ENCODE results near the gene PSMB4. TPM values are rescaled to one million over a fixed set of nuclear protein-coding genes. Genes with fewer than 3 reads are reported as not detected.
A peak's percentile ranks its signal among the peaks of the same experiment; 100 is the strongest.

PSMB4 gene
- total and polyA plus RNA-seq, 7 experiments from 2014 or later: 54.5 to 339 (median 208) TPM

- no peak overlapping the region for H3K27ac ChIP-seq (ENCODE audit: low read depth, low read length)
- no peak overlapping the region for H3K4me3 ChIP-seq (ENCODE audit: low read length)
- no peaks in the 10 kb centered on the region for H3K4me1 ChIP-seq (ENCODE audit: control insufficient read depth in 2 of 2, insufficient read depth in 2 of 2, low read length in 2 of 2)
- no peaks in the 10 kb centered on the region for H3K27me3 ChIP-seq (ENCODE audit: control insufficient read depth in 2 of 2, insufficient read depth in 2 of 2, low read length in 2 of 2)
- no peak overlapping the region for H3K4me3 Mint-ChIP-seq
- H3K4me1 Mint-ChIP-seq: peaks cover 0 to 6% (median 0%) of the 10 kb centered on the region in 7 donors
- H3K9me3 ChIP-seq (ENCODE audit: control insufficient read depth in 2 of 3, low read length in 3 of 3): no peaks in the 10 kb centered on the region
- ChIA-PET CTCF (interaction anchor here (0.8 kb wide), 1 partner anchor 30 kb away, joined by 4 read pairs; no protein-coding TSS in a partner anchor), POLR2A (no interaction called here)
- peak; percentile 14 for ATAC-seq
- H3K36me3 Mint-ChIP-seq: no peaks in the 10 kb centered on the region
- H3K36me3 ChIP-seq (ENCODE audit: control insufficient read depth in 2 of 3, insufficient read depth in 3 of 3, low read length in 3 of 3): no peaks in the 10 kb centered on the region
- H3K27me3 Mint-ChIP-seq: peaks cover 0 to 6% (median 0%) of the 10 kb centered on the region in 5 donors
- intact Hi-C loops (cut with micrococcal nuclease): no loop called here
- H3K9me3 Mint-ChIP-seq: no peaks in the 10 kb centered on the region
- no peak overlapping the region for H3K27ac Mint-ChIP-seq
- no peak for DNase-seq
Measured at GRCh38 chr1:151370211-151370911, 29.0 kb upstream of the PSMB4 start.

DNA sequence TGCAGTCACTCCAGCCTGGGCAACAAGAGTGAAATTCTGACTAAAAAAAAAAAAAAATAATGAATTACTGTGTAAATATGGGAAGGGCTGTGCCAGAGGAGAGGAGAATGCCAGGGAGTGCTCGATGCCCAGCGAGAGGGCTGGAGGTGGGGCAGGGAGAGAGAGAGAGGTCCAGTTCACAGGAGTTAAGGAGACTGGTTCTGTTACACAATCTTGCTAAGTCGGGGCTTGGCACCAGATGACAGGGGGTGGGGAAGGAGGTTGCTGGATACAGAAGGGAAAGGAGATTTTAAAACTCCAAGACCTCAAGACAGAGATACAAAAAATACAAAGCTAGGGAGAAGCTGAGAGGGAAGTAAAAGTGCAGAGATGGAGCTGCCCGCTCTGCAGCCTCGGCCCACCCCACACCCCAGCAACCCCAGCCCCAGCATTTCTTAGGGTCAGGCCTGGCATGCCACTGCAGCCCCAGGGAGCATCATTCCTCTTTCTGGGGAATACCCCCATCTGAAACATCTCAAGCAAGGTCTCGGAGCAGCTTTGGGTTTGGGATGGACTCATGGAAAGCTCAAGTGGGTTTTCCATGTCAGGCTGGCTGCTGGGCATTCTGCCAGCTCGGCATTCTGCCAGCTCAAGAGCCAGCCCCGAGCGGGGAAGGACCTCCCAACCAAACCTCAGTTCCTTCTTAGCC is 27.9 kb upstream of the PSMB4 start:
- Mint-ChIP-seq H3K4me3 (no peak overlapping the region), H3K27ac (peak overlapping the region in 2 of 9 donors; percentile 51 to 63), H3K36me3 (no peaks in the 10 kb centered on the region), H3K27me3 (peaks cover 0 to 8% (median 0%) of the 10 kb centered on the region in 5 donors), H3K4me1 (peaks cover 0 to 6% (median 0%) of the 10 kb centered on the region in 7 donors), H3K9me3 (no peaks in the 10 kb centered on the region)
- Histone ChIP-seq H3K27ac (ENCODE audit: low read depth, low read length) (no peak overlapping the region), H3K4me1 (ENCODE audit: control insufficient read depth in 2 of 2, insufficient read depth in 2 of 2, low read length in 2 of 2) (no peaks in the 10 kb centered on the region), H3K4me3 (ENCODE audit: low read length) (no peak overlapping the region), H3K36me3 (ENCODE audit: control insufficient read depth in 2 of 3, insufficient read depth in 3 of 3, low read length in 3 of 3) (no peaks in the 10 kb centered on the region), H3K9me3 (ENCODE audit: control insufficient read depth in 2 of 3, low read length in 3 of 3) (no peaks in the 10 kb centered on the region), H3K27me3 (ENCODE audit: control insufficient read depth in 2 of 2, insufficient read depth in 2 of 2, low read length in 2 of 2) (no peaks in the 10 kb centered on the region)
- CTCF ChIA-PET: no interaction called here
- ATAC-seq (no peak), DNase-seq (no peak)
- intact Hi-C loops (cut with micrococcal nuclease): no loop called here
- POLR2A ChIA-PET: no interaction called here

GRCh38 chr1:151372058-151372934 is 27.1 kb upstream of the PSMB4 start, which contains the start of gene SELENBP1:
Gene SELENBP1, minus strand, starts transcription at chr1:151372705. Its CDS starts 64 bp downstream, at chr1:151372641.
- H3K27me3 ChIP-seq (ENCODE audit: control insufficient read depth in 2 of 2, insufficient read depth in 2 of 2, low read length in 2 of 2): no peaks in the 10 kb centered on the region
- intact Hi-C loops (cut with micrococcal nuclease): no loop called here
- H3K4me1 Mint-ChIP-seq: peaks cover 0 to 6% (median 0%) of the 10 kb centered on the region in 7 donors
- H3K27ac Mint-ChIP-seq: peak within 1 kb of the TSS in 2 of 9 donors; percentile 51 to 63
- no peaks in the 10 kb centered on the region for H3K9me3 Mint-ChIP-seq
- H3K4me3 ChIP-seq (ENCODE audit: low read length): no peak within 1 kb of the TSS
- ATAC-seq: no peak
- no peak within 1 kb of the TSS for H3K27ac ChIP-seq (ENCODE audit: low read depth, low read length)
- no peaks in the 10 kb centered on the region for H3K36me3 Mint-ChIP-seq
- no peaks in the 10 kb centered on the region for H3K36me3 ChIP-seq (ENCODE audit: control insufficient read depth in 2 of 3, insufficient read depth in 3 of 3, low read length in 3 of 3)
- H3K9me3 ChIP-seq (ENCODE audit: control insufficient read depth in 2 of 3, low read length in 3 of 3): no peaks in the 10 kb centered on the region
- ChIA-PET CTCF (no interaction called here), POLR2A (no interaction called here)
- no peaks in the 10 kb centered on the region for H3K4me1 ChIP-seq (ENCODE audit: control insufficient read depth in 2 of 2, insufficient read depth in 2 of 2, low read length in 2 of 2)
- peaks cover 0 to 11% (median 0%) of the 10 kb centered on the region in 5 donors for H3K27me3 Mint-ChIP-seq
- DNase-seq: no peak
- no peak within 1 kb of the TSS for H3K4me3 Mint-ChIP-seq

DNA sequence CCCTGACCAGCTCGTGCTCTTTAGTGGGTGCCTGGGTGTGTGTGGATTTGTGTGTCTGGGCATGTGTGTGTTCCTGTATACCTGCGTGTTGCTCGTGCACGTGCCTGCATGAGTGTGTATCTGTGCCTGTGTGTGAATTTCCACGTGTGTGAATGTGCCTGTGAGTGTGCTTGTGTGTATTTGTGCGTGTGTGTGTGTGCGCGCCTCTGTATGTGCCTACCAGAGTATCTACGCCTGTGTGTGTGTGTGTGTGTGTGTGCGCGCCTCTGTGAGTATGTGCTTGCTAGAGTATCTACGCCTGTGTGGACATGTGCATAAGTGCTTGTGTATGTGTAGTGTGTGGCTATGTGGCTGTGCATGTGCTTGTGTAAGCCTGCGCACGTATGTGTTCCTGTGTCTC is 26.2 kb upstream of the PSMB4 start:
- H3K4me1 Mint-ChIP-seq: peaks cover 0 to 6% (median 0%) of the 10 kb centered on the region in 7 donors
- no peak overlapping the region for H3K27ac Mint-ChIP-seq
- ChIA-PET CTCF (no interaction called here), POLR2A (no interaction called here)
- peaks cover 0 to 19% (median 0%) of the 10 kb centered on the region in 5 donors for H3K27me3 Mint-ChIP-seq
- no peak for ATAC-seq
- no peaks in the 10 kb centered on the region for H3K9me3 Mint-ChIP-seq
- intact Hi-C loops (cut with micrococcal nuclease): no loop called here
- no peaks in the 10 kb centered on the region for H3K36me3 Mint-ChIP-seq
- no peak overlapping the region for H3K4me3 ChIP-seq (ENCODE audit: low read length)
- no peak for DNase-seq
- no peaks in the 10 kb centered on the region for H3K36me3 ChIP-seq (ENCODE audit: control insufficient read depth in 2 of 3, insufficient read depth in 3 of 3, low read length in 3 of 3)
- H3K27me3 ChIP-seq (ENCODE audit: control insufficient read depth in 2 of 2, insufficient read depth in 2 of 2, low read length in 2 of 2): no peaks in the 10 kb centered on the region
- H3K4me3 Mint-ChIP-seq: no peak overlapping the region
- no peaks in the 10 kb centered on the region for H3K4me1 ChIP-seq (ENCODE audit: control insufficient read depth in 2 of 2, insufficient read depth in 2 of 2, low read length in 2 of 2)
- H3K9me3 ChIP-seq (ENCODE audit: control insufficient read depth in 2 of 3, low read length in 3 of 3): no peaks in the 10 kb centered on the region
- no peak overlapping the region for H3K27ac ChIP-seq (ENCODE audit: low read depth, low read length)

DNA sequence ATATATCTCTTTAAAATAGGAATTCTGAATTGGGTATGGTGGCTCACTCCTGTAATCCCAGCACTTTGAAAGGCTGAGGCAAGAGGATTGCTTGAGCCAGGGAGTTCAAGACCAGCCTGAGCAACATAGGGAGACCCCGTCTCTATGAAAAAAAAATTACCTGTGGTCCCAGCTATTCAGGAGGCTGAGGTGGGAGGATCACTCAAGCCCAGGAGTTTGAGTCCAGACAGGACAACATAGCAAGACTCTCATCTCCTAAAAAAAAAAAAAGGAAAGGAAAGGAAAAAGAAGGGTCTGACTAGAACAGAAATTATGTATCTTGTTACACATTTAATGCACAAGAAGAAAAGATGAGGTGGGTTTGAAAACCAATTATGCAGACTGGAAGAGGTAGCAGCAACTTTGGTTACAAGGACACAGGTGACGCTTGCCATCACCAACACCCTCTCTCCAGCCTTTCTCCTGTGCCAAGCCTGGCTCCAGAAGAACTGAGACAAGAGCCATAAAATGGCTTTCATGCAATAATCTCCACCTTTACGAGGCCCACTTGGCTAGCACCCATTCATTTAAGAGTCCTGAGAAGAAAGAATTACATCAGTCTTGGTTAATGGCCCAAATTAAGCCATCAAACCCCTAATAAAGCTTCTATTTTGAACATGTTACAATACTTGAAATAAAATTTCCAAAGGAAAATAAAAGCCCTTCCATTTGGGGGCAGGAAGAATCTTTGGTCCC is 22.1 kb upstream of the PSMB4 start:
- H3K9me3 ChIP-seq (ENCODE audit: control insufficient read depth in 2 of 3, low read length in 3 of 3): no peaks in the 10 kb centered on the region
- Mint-ChIP-seq H3K9me3 (no peaks in the 10 kb centered on the region), H3K4me3 (no peak overlapping the region), H3K27me3 (peaks cover 0 to 22% (median 0%) of the 10 kb centered on the region in 5 donors), H3K4me1 (peaks cover 0 to 4% (median 0%) of the 10 kb centered on the region in 7 donors), H3K36me3 (no peaks in the 10 kb centered on the region), H3K27ac (no peak overlapping the region)
- no peaks in the 10 kb centered on the region for H3K27me3 ChIP-seq (ENCODE audit: control insufficient read depth in 2 of 2, insufficient read depth in 2 of 2, low read length in 2 of 2)
- no peak overlapping the region for H3K27ac ChIP-seq (ENCODE audit: low read depth, low read length)
- no peaks in the 10 kb centered on the region for H3K4me1 ChIP-seq (ENCODE audit: control insufficient read depth in 2 of 2, insufficient read depth in 2 of 2, low read length in 2 of 2)
- no peak overlapping the region for H3K4me3 ChIP-seq (ENCODE audit: low read length)
- CTCF ChIA-PET: no interaction called here
- ATAC-seq: no peak
- POLR2A ChIA-PET: no interaction called here
- DNase-seq: no peak
- intact Hi-C loops (cut with micrococcal nuclease): no loop called here
- H3K36me3 ChIP-seq (ENCODE audit: control insufficient read depth in 2 of 3, insufficient read depth in 3 of 3, low read length in 3 of 3): no peaks in the 10 kb centered on the region

GRCh38 chr1:151384584-151384983 is 14.8 kb upstream of the PSMB4 start:
- H3K27me3 ChIP-seq (ENCODE audit: control insufficient read depth in 2 of 2, insufficient read depth in 2 of 2, low read length in 2 of 2): no peaks in the 10 kb centered on the region
- Mint-ChIP-seq H3K27ac (no peak overlapping the region), H3K4me1 (no peaks in the 10 kb centered on the region), H3K4me3 (no peak overlapping the region), H3K9me3 (no peaks in the 10 kb centered on the region), H3K36me3 (no peaks in the 10 kb centered on the region), H3K27me3 (peaks cover 0 to 4% (median 0%) of the 10 kb centered on the region in 5 donors)
- H3K4me1 ChIP-seq (ENCODE audit: control insufficient read depth in 2 of 2, insufficient read depth in 2 of 2, low read length in 2 of 2): no peaks in the 10 kb centered on the region
- no peak for ATAC-seq
- intact Hi-C loops (cut with micrococcal nuclease): no loop called here
- H3K4me3 ChIP-seq (ENCODE audit: low read length): no peak overlapping the region
- H3K27ac ChIP-seq (ENCODE audit: low read depth, low read length): no peak overlapping the region
- POLR2A ChIA-PET: no interaction called here
- DNase-seq: no peak
- CTCF ChIA-PET: interaction anchor here (0.8 kb wide), 1 partner anchor 21 kb away, joined by 3 read pairs; no protein-coding TSS in a partner anchor
- no peaks in the 10 kb centered on the region for H3K36me3 ChIP-seq (ENCODE audit: control insufficient read depth in 2 of 3, insufficient read depth in 3 of 3, low read length in 3 of 3)
- H3K9me3 ChIP-seq (ENCODE audit: control insufficient read depth in 2 of 3, low read length in 3 of 3): no peaks in the 10 kb centered on the region
